DOHH2 (cell line): ENCODE data around the gene RNASET2.

Source experiments
- EZH2phosphoT487 ChIP-seq: fragments of 200-600 bp; sonication (generic); IDR thresholded peaks from 2 replicates; pipeline ENCODE4 v1.6.1; 2017; ENCODE audit warnings: borderline replicate concordance, mild to moderate bottlenecking, antibody characterized with exemption, low read length, moderate library complexity, mixed read lengths
- TF ChIP-seq, protein P1 (sequence below): fragments of 200-600 bp; sonication (generic); IDR thresholded peaks from one replicate; pipeline ENCODE4 v1.5.1; 2014; ENCODE audit warnings: antibody characterized with exemption, mild to moderate bottlenecking, low read depth, low read length; ENCODE audit not compliant: poor library complexity, severe bottlenecking

DNA sequence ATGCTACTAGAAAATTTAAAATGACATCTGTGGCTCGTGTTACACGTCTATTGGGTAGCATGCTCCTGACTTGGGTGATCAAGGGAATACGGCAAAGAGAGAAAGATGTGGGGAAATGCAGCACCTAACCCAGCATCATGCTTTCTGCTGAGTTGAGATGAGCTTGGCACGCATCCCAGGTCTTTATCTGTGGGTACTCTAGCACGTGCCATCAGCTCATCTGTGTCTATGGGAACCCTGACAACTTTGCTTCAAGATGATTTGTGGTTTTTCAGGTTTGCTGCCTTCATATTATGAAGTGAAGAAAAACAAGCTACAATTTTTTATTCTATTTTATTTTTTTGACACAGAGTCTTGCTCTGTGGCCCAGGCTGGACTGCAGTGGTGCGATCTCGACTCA, 21.0 kb downstream of the RNASET2 start:
- TF ChIP-seq, protein P1, sequence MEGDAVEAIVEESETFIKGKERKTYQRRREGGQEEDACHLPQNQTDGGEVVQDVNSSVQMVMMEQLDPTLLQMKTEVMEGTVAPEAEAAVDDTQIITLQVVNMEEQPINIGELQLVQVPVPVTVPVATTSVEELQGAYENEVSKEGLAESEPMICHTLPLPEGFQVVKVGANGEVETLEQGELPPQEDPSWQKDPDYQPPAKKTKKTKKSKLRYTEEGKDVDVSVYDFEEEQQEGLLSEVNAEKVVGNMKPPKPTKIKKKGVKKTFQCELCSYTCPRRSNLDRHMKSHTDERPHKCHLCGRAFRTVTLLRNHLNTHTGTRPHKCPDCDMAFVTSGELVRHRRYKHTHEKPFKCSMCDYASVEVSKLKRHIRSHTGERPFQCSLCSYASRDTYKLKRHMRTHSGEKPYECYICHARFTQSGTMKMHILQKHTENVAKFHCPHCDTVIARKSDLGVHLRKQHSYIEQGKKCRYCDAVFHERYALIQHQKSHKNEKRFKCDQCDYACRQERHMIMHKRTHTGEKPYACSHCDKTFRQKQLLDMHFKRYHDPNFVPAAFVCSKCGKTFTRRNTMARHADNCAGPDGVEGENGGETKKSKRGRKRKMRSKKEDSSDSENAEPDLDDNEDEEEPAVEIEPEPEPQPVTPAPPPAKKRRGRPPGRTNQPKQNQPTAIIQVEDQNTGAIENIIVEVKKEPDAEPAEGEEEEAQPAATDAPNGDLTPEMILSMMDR, result no peak
- TF ChIP-seq EZH2phosphoT487, result no peak
